ENCODE results near the gene GLI2.

The GLI2 gene

GRCh38 chr2:120737340-120738101, 1.9 kb downstream of the GLI2 start:
- no peak for TF ChIP-seq CTCF (IDR thresholded peaks at IDR 0.05; ENCODE audit: low read depth, low read length)

GRCh38 chr2:120738117-120738516, 2.4 kb downstream of the GLI2 start:
- Histone ChIP-seq H3K27me3 (no peaks in the 10 kb centered on the region), H3K9me3 (no peaks in the 10 kb centered on the region), H3K4me3 (ENCODE audit: low read depth, low read length) (peak overlapping the region; percentile 67; the same call in 1 of the 2 replicates), H3K4me1 (peaks cover 8% of the 10 kb centered on the region), H3K36me3 (no peaks in the 10 kb centered on the region)
- DNase-seq: no peak
- no peak for TF ChIP-seq CTCF (IDR thresholded peaks at IDR 0.05; ENCODE audit: low read depth, low read length)

More at GRCh38 chr2:120737340-120738101, 1.9 kb downstream of the GLI2 start:
- Histone ChIP-seq H3K27me3 (no peaks in the 10 kb centered on the region), H3K9me3 (no peaks in the 10 kb centered on the region), H3K4me1 (peaks cover 8% of the 10 kb centered on the region), H3K36me3 (no peaks in the 10 kb centered on the region), H3K4me3 (ENCODE audit: low read depth, low read length) (peak overlapping the region; percentile 67)
- DNase-seq: no peak

- H3K27me3 ChIP-seq: no peaks in the 10 kb centered on the region
- peaks cover 8% of the 10 kb centered on the region for H3K4me1 ChIP-seq
- H3K9me3 ChIP-seq: no peaks in the 10 kb centered on the region
- no peaks in the 10 kb centered on the region for H3K36me3 ChIP-seq
- no peak for DNase-seq
- no peak overlapping the region for H3K4me3 ChIP-seq (ENCODE audit: low read depth, low read length)
- TF ChIP-seq CTCF (IDR thresholded peaks at IDR 0.05; ENCODE audit: low read depth, low read length): no peak
Measured at GRCh38 chr2:120738786-120739437, 3.2 kb downstream of the GLI2 start.

GRCh38 chr2:120739438-120740090, 3.9 kb downstream of the GLI2 start:
- DNase-seq: no peak
- H3K4me1 ChIP-seq: peaks cover 8% of the 10 kb centered on the region
- no peak for TF ChIP-seq CTCF (IDR thresholded peaks at IDR 0.05; ENCODE audit: low read depth, low read length)
- no peaks in the 10 kb centered on the region for H3K27me3 ChIP-seq
- H3K36me3 ChIP-seq: no peaks in the 10 kb centered on the region
- no peak overlapping the region for H3K4me3 ChIP-seq (ENCODE audit: low read depth, low read length)
- H3K9me3 ChIP-seq: no peaks in the 10 kb centered on the region

GRCh38 chr2:120740375-120740764, 4.7 kb downstream of the GLI2 start:
- Histone ChIP-seq H3K4me1 (peaks cover 8% of the 10 kb centered on the region), H3K4me3 (ENCODE audit: low read depth, low read length) (no peak overlapping the region), H3K27me3 (no peaks in the 10 kb centered on the region), H3K9me3 (no peaks in the 10 kb centered on the region), H3K36me3 (no peaks in the 10 kb centered on the region)
- no peak for DNase-seq
- TF ChIP-seq CTCF (IDR thresholded peaks at IDR 0.05; ENCODE audit: low read depth, low read length): no peak

Measured in BE2C (cell line).